Gastroesophageal sphincter (tissue), 3 donors: Measurements from ENCODE around the gene SLC9A4.

ENCODE experiments used
- POLR2A ChIP-seq, 2 donors: fragments of 450-650 bp; IDR thresholded peaks; one replicate each; pipeline ENCODE4 v1.6.1; 2017; ENCODE audit warnings: antibody characterized with exemption in 2 of 2, mild to moderate bottlenecking in 2 of 2, moderate library complexity in 1 of 2
- POLR2AphosphoS5 ChIP-seq: sonication (generic); formaldehyde crosslinking; IDR thresholded peaks from one replicate; pipeline ENCODE4 v1.6.1; 2017; ENCODE audit warnings: antibody characterized with exemption
- TF ChIP-seq, protein P1 (sequence below), 4 experiments: fragments of 200-600 bp in 2 of 4; fragments of 450-650 bp in 2 of 4; sonication (generic) in 1 of 4; IDR thresholded peaks; one replicate each; pipeline ENCODE4 v1.5.1; 2017 to 2019; ENCODE audit warnings: antibody characterized with exemption in 4 of 4, mild to moderate bottlenecking in 2 of 4, moderate library complexity in 2 of 4

DNA sequence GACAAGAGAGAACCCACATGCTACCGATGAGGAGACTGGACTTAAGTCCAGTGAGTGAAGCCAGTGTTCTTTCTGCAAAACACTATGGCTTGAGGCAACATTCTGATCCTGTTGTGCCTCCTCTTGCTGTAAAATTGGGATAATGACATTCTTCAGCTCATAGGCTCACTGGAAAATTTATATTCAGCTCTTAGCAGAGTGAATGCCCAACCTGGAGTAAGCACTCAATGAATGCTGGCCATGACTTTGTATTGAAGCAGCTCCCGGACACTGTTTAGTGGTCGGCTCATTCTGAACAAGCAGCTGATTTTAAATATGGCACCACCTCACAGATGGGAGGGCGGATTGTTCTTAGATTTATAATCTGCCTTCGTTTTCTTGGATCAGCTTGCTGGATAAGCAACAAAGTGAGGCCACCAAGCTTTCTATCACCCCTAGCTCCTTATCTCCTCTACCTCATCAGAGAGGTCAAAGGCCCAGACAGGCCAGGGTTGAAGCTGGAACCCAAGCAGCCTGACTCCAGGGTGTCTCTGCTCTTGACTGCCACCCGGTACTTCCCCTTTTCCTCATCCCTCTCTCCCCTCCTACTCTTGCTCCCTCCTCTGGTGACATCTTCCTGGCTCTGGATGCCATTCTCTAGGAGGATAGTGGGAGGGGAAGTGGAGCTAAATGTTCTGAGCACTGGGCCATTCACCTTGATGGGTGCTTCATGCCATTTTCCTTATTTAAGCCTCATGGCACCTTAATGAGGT is 11.5 kb downstream of the SLC9A4 start:
- TF ChIP-seq POLR2AphosphoS5 = no peak
- TF ChIP-seq, protein P1, sequence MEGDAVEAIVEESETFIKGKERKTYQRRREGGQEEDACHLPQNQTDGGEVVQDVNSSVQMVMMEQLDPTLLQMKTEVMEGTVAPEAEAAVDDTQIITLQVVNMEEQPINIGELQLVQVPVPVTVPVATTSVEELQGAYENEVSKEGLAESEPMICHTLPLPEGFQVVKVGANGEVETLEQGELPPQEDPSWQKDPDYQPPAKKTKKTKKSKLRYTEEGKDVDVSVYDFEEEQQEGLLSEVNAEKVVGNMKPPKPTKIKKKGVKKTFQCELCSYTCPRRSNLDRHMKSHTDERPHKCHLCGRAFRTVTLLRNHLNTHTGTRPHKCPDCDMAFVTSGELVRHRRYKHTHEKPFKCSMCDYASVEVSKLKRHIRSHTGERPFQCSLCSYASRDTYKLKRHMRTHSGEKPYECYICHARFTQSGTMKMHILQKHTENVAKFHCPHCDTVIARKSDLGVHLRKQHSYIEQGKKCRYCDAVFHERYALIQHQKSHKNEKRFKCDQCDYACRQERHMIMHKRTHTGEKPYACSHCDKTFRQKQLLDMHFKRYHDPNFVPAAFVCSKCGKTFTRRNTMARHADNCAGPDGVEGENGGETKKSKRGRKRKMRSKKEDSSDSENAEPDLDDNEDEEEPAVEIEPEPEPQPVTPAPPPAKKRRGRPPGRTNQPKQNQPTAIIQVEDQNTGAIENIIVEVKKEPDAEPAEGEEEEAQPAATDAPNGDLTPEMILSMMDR (IDR thresholded peaks at IDR 0.05) = no peak
- no peak for TF ChIP-seq POLR2A (IDR thresholded peaks at IDR 0.05)
